Measurements from ENCODE around the gene PLGLB1.
"Not testable (repeated sequence)": the region's sequence is repeated elsewhere in the genome, so short reads cannot be mapped to it uniquely, and the experiment has no call there.

Gene PLGLB1

GRCh38 chr2:87021744-87022143 is at the start of gene PLGLB1:
TSS of gene PLGLB1 (minus strand) at chr2:87021844. CDS start at chr2:87021783, 61 bp downstream.
- not testable (repeated sequence) for DNase-seq (ENCODE audit: low read depth, low spot score)

- DNase-seq (ENCODE audit: low read depth, low spot score): not testable (repeated sequence)
These were observed 42.7 kb upstream of the PLGLB1 start for GRCh38 chr2:87064305-87064704.

- not testable (repeated sequence) for DNase-seq (ENCODE audit: low read depth, low spot score)
These were observed 41.8 kb upstream of the PLGLB1 start for GRCh38 chr2:87063431-87063830.

- DNase-seq (ENCODE audit: low read depth, low spot score): not testable (repeated sequence)
These were observed 39.9 kb upstream of the PLGLB1 start for GRCh38 chr2:87061519-87061918.

- not testable (repeated sequence) for DNase-seq (ENCODE audit: low read depth, low spot score)
These were observed 36.0 kb upstream of the PLGLB1 start for GRCh38 chr2:87057606-87058005.

- DNase-seq (ENCODE audit: low read depth, low spot score): not testable (repeated sequence)
These were observed 35.2 kb upstream of the PLGLB1 start for GRCh38 chr2:87056843-87057242.

- DNase-seq (ENCODE audit: low read depth, low spot score): not testable (repeated sequence)
These were observed 34.8 kb upstream of the PLGLB1 start for GRCh38 chr2:87056435-87056834.

GRCh38 chr2:87054375-87054774 is 32.7 kb upstream of the PLGLB1 start:
- not testable (repeated sequence) for DNase-seq (ENCODE audit: low read depth, low spot score)

GRCh38 chr2:87041321-87041978 is 19.8 kb upstream of the PLGLB1 start:
- not testable (repeated sequence) for DNase-seq (ENCODE audit: low read depth, low spot score)

GRCh38 chr2:87028607-87029006 is 7.0 kb upstream of the PLGLB1 start:
- DNase-seq (ENCODE audit: low read depth, low spot score): not testable (repeated sequence)

- not testable (repeated sequence) for DNase-seq (ENCODE audit: low read depth, low spot score)
These were observed 5.2 kb upstream of the PLGLB1 start for GRCh38 chr2:87026816-87027215.

- DNase-seq (ENCODE audit: low read depth, low spot score): not testable (repeated sequence)
These were observed 4.3 kb upstream of the PLGLB1 start for GRCh38 chr2:87025927-87026326.

- not testable (repeated sequence) for DNase-seq (ENCODE audit: low read depth, low spot score)
These were observed 2.5 kb upstream of the PLGLB1 start for GRCh38 chr2:87023988-87024615.

- DNase-seq (ENCODE audit: low read depth, low spot score): not testable (repeated sequence)
These were observed 601 bp downstream of the PLGLB1 start for GRCh38 chr2:87021043-87021442.

- DNase-seq (ENCODE audit: low read depth, low spot score): not testable (repeated sequence)
These were observed 2.6 kb downstream of the PLGLB1 start for GRCh38 chr2:87019053-87019452.

GRCh38 chr2:87014489-87015169 is 7.0 kb downstream of the PLGLB1 start:
- DNase-seq (ENCODE audit: low read depth, low spot score): not testable (repeated sequence)

- not testable (repeated sequence) for DNase-seq (ENCODE audit: low read depth, low spot score)
These were observed 17.2 kb downstream of the PLGLB1 start for GRCh38 chr2:87004398-87004797.

All from activated CD4-positive, CD25-positive, alpha-beta regulatory T cell treated with anti-CD3 and anti-CD28 coated beads, Interleukin-2, amount 50 U/mL, for 16 hours (primary cell).